GM12878 (cell line): ENCODE measurements around the gene ZNF189. TPM values are rescaled to one million over a fixed set of nuclear protein-coding genes. Genes with fewer than 3 reads are reported as not detected.

Experiments
- ATAC-seq: fragments of 200-7000 bp; cut with Tn5 transposase; 3 replicates; pipeline ENCODE4 v1.9.1; 2020; ENCODE audit warnings: mild to moderate bottlenecking, moderate library complexity
- BruUV-seq: library from RNA; stranded (reverse); fragments of 400-500 nt; replicated peaks from 2 replicates; lab custom pipeline; 2021; lab: Mats Ljungman, UMichigan
- CTCF ChIA-PET: fragments of 300-600 bp; sonication (Branson Sonifier 250); formaldehyde crosslinking; extraction: SDS; loops from one replicate; lab custom pipeline; 2021; ENCODE audit warnings: inconsistent platforms; lab: Yijun Ruan, JAX
- POLR2A ChIA-PET: fragments of 350-600 bp; formaldehyde crosslinking; extraction: SDS; loops from one replicate; lab custom pipeline; 2021; ENCODE audit warnings: inconsistent platforms; lab: Charles Lee
- RAD21 ChIA-PET: fragments of 300-600 bp; sonication (Branson Sonifier 250); formaldehyde crosslinking; loops from one replicate; lab custom pipeline; 2023; ENCODE audit warnings: antibody characterized with exemption; ENCODE audit not compliant: unreplicated experiment; lab: Charles Lee
- SMC1A ChIA-PET: fragments of 300-600 bp; sonication (Branson Sonifier 250); formaldehyde crosslinking; loops from one replicate; lab custom pipeline; 2023; ENCODE audit not compliant: unreplicated experiment, uncharacterized antibody; lab: Charles Lee
- DNase-seq: peaks from one replicate; pipeline ENCODE4 v3.0.0-alpha.2; 2011; ENCODE audit warnings: low read depth, low spot score
- FAIRE-seq: peaks from 3 replicates; lab custom pipeline; 2011; peaks lifted over from hg19 to GRCh38; lab: Jason Lieb, UNC
- H2AFZ ChIP-seq: 2 replicates; pipeline ENCODE4 v1.6.0; 2011; ENCODE audit warnings: low read depth, low read length, control low read depth; ENCODE audit not compliant: control insufficient read depth
- H3K27ac ChIP-seq: 2 replicates; pipeline ENCODE4 v1.5.1; 2011; ENCODE audit warnings: control low read depth; ENCODE audit not compliant: control insufficient read depth, insufficient read depth
- H3K27me3 ChIP-seq, 2 experiments: replicated peaks in 1 of 2; 2 replicates each; pipeline versions ENCODE4 v1.6.0 to v1.6.1; 2011; ENCODE audit warnings: low read length in 1 of 2; ENCODE audit not compliant: control insufficient read depth in 2 of 2, insufficient read depth in 2 of 2
- H3K36me3 ChIP-seq, 2 experiments: 2 replicates each; pipeline ENCODE4 v1.5.1; 2011; ENCODE audit warnings: low read length in 1 of 2; ENCODE audit not compliant: control insufficient read depth in 2 of 2, insufficient read depth in 2 of 2
- H3K4me1 ChIP-seq: 2 replicates; pipeline ENCODE4 v1.6.1; 2011; ENCODE audit warnings: mild to moderate bottlenecking, low read length, moderate library complexity, mixed read lengths; ENCODE audit not compliant: control insufficient read depth, insufficient read depth
- H3K4me2 ChIP-seq: 2 replicates; pipeline ENCODE4 v1.6.0; 2011; ENCODE audit warnings: control low read depth; ENCODE audit not compliant: control insufficient read depth, insufficient read depth
- H3K4me3 ChIP-seq: fragments of 200-600 bp; sonication (generic); 2 replicates; pipeline ENCODE4 v1.5.1; 2016
- H3K79me2 ChIP-seq: 2 replicates; pipeline ENCODE4 v1.6.0; 2011; ENCODE audit warnings: low read length; ENCODE audit not compliant: control insufficient read depth, insufficient read depth
- H3K9ac ChIP-seq: 2 replicates; pipeline ENCODE4 v1.8.0; 2011; ENCODE audit warnings: low read length, control low read depth, mixed read lengths; ENCODE audit not compliant: control insufficient read depth, insufficient read depth
- H3K9me3 ChIP-seq: replicated peaks from 3 replicates; pipeline ENCODE4 v1.5.1; 2011; ENCODE audit warnings: mild to moderate bottlenecking, low read length; ENCODE audit not compliant: control insufficient read depth, insufficient read depth
- H4K20me1 ChIP-seq: 2 replicates; pipeline ENCODE4 v1.6.0; 2011; ENCODE audit not compliant: control insufficient read depth, insufficient read depth
- HDGF ChIP-seq: fragments of 450-650 bp; IDR thresholded peaks from 2 replicates; pipeline ENCODE4 v1.6.1; 2016; ENCODE audit warnings: antibody characterized with exemption
- IRF5 ChIP-seq: fragments of 450-650 bp; IDR thresholded peaks from 2 replicates; pipeline ENCODE4 v1.6.1; 2017; ENCODE audit warnings: borderline replicate concordance
- NBN ChIP-seq: fragments of 450-650 bp; IDR thresholded peaks from 2 replicates; pipeline ENCODE4 v1.6.1; 2016
- WGBS: methylation state at CpG from one replicate; pipeline ENCODE4 v1.1.6; 2016; ENCODE audit warnings: low lambda C conversion rate; ENCODE audit not compliant: insufficient replicate concordance, insufficient coverage; ENCODE audit errors: missing lambda C conversion rate; 5-methylcytosine and 5-hydroxymethylcytosine counted together
- in situ Hi-C: fragments of 300-500 bp; cut with MboI; formaldehyde crosslinking; loops from 9 replicates; pipeline ENCODE4 v1.14.3; 2018; ENCODE audit warnings: mixed read lengths
- intact Hi-C: fragments of 100-400 bp; cut with micrococcal nuclease; formaldehyde crosslinking; loops from one replicate; pipeline ENCODE4 v1.14.2; 2022; ENCODE audit not compliant: unreplicated experiment
- polyA plus RNA-seq, 11 experiments: library from polyadenylated mRNA; depleted of rRNA in 4 of 11; unstranded in 6 of 11; stranded (reverse) in 5 of 11; fragments of >200 nt; fragmentation: Nextera tagmentation in 4 of 11; fragmentation: Illumina TruSeq in 1 of 11; extraction: Ambion mirVana in 4 of 11; extraction: Trizol in 1 of 11; gene quantifications; 1 replicate in 1 of 11; 2 replicates in 10 of 11; pipeline versions ENCODE4 v1.2.1 to v1.2.3, GENCODE V29; 2011 to 2016; ENCODE audit warnings: inconsistent platforms in 2 of 11, missing spikeins in 2 of 11, low read depth in 1 of 11
- total RNA-seq, 4 experiments: library from RNA; depleted of rRNA in 3 of 4; stranded (reverse); fragments of >200 nt in 3 of 4; fragmentation: Illumina TruSeq in 1 of 4; extraction: Trizol in 1 of 4; gene quantifications; 2 replicates each; pipeline versions ENCODE4 v1.2.1 to v1.2.3, GENCODE V29; 2013 to 2021

Gene ZNF189
- total and polyA plus RNA-seq, 10 of the 15 experiments (the other 5 are each of a cell fraction or from before 2014, with no cell fraction given) = 3.1 to 12.3 (median 7.4) TPM

GRCh38 chr9:101450931-101451330 lies 52.3 kb downstream of the ZNF189 start (continued):
- TF ChIP-seq IRF5 (no peak), NBN (no peak)

GRCh38 chr9:101451498-101451897 lies 52.8 kb downstream of the ZNF189 start:
- no TSS peak for BruUV-seq
- FAIRE-seq = no peak
- SMC1A ChIA-PET = interaction anchor here (1.4 kb wide), 1 partner anchor 48 kb away, joined by 3 read pairs; no protein-coding TSS in a partner anchor

More at GRCh38 chr9:101451498-101451897, 52.8 kb downstream of the ZNF189 start:
- Histone ChIP-seq H3K4me1 (no peaks in the 10 kb centered on the region), H3K4me3 (no peak overlapping the region), H2AFZ (no peak overlapping the region), H3K36me3 (no peaks in the 10 kb centered on the region), H3K27me3 (peaks cover 0 to 3% of the 10 kb centered on the region in 2 experiments; a peak in 2 of 4 replicates), H3K9me3 (no peaks in the 10 kb centered on the region; the same call in 2 of the 3 replicates), H3K27ac (no peak overlapping the region), H3K4me2 (no peak overlapping the region), H4K20me1 (no peaks in the 10 kb centered on the region), H3K79me2 (no peaks in the 10 kb centered on the region), H3K9ac (no peak overlapping the region)
- ChIA-PET CTCF (interaction anchor here (1.1 kb wide), 1 partner anchor 8 kb away, joined by 4 read pairs; no protein-coding TSS in a partner anchor), POLR2A (no interaction called here), RAD21 (no interaction called here)
- intact Hi-C loops (no loop called here), in situ Hi-C loops (no loop called here)
- 31% methylated on average over 4 of the region's 4 CpGs for WGBS
- no peak for DNase-seq
- no peak for TF ChIP-seq HDGF
- ATAC-seq = no peak
